Transverse colon (tissue), 4 donors: Measurements from ENCODE around the gene AFG1L.

Experiments used
- CTCF ChIP-seq, 5 experiments: fragments of 200-600 bp in 3 of 5; fragments of 450-650 bp in 2 of 5; sonication (generic) in 3 of 5; IDR thresholded peaks; 1 replicate in 2 of 5; 2 replicates in 3 of 5; pipeline ENCODE4 v1.5.1; 2016 to 2017; ENCODE audit warnings: antibody characterized with exemption in 5 of 5, inconsistent platforms in 3 of 5, mild to moderate bottlenecking in 2 of 5, moderate library complexity in 1 of 5
- POLR2A ChIP-seq: fragments of 450-650 bp; IDR thresholded peaks from one replicate; pipeline ENCODE4 v1.6.1; 2016; ENCODE audit warnings: antibody characterized with exemption, mild to moderate bottlenecking, moderate library complexity
- POLR2AphosphoS5 ChIP-seq, 3 donors: sonication (generic); formaldehyde crosslinking; IDR thresholded peaks; one replicate each; pipeline ENCODE4 v1.6.1; 2016; ENCODE audit warnings: antibody characterized with exemption in 3 of 3

DNA sequence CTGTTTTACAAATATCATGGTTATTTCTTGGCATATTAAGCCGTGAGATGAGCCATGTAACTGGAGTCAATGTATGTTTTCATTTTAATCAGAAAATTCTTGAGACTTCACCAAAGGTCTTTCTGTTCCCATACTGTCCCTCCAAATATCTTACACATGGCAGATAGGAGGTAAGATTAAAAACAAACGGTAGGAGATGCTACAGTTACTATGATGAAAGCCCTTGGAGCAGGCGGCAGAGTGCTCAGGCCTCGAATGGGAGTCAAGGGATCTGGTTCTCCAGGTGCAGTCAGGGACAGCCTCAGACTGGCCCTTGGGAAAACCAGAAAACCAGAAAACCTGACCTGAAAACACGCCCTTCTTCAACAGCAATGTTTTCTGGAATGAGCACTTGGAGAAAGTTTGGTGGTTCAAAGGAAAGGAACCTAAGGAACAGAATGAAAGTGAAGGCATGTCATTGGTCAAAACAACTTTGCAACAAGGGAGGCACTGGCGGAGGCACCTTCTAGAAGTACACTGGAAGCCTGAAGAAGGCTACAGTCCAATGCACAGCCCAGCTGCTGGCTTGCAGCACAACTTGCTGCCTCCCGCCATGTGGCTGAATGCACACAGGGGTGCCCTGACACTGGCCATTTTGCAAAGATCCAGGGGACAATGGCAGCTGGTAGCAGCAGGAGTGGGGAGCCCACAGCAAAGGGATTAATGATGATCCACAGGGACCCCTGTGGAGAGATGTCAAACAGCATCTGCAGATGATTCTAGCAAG is 248.5 kb downstream of the AFG1L start:
- TF ChIP-seq CTCF (IDR thresholded peaks at IDR 0.05), result no peak
- TF ChIP-seq POLR2A, result no peak
- no peak for TF ChIP-seq POLR2AphosphoS5 (IDR thresholded peaks at IDR 0.05)
